HCEC 1CT (cell line): ENCODE measurements around the gene PLCL2.
"Not testable (repeated sequence)": the region's sequence is repeated elsewhere in the genome, so short reads cannot be mapped to it uniquely, and the experiment has no call there.

Experiments
- DNase-seq: peaks from one replicate; pipeline ENCODE4 v3.0.0-alpha.2; 2017

Gene PLCL2

DNA sequence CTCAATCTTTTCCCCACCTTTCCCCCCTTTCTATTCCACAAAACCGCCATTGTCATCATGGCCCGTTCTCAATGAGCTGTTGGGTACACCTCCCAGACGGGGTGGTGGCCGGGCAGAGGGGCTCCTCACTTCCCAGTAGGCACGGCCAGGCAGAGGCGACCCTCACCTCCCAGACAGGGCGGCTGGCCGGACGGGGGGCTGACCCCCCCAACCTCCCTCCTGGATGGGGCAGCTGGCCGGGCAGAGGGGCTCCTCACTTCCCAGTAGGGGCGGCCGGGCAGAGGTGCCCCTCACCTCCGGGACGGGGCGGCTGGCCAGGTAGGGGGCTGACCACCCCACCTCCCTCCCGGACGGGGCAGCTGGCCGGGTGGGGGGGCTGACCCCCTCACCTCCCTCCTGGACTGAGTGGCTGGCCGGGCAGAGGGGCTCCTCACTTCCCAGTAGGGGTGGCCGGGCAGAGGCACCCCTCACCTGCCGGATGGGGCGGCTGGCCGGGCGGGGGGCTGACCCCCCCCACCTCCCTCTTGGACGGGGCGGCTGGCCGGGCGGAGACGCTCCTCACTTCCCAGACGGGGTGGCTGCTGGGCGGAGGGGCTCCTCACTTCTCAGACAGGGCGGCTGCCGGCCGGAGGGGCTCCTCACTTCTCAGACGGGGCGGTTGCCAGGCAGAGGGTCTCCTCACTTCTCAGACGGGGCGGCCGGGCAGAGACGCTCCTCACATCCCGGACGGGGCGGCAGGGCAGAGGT, 95.2 kb downstream of the PLCL2 start:
- DNase-seq = not testable (repeated sequence)

DNA sequence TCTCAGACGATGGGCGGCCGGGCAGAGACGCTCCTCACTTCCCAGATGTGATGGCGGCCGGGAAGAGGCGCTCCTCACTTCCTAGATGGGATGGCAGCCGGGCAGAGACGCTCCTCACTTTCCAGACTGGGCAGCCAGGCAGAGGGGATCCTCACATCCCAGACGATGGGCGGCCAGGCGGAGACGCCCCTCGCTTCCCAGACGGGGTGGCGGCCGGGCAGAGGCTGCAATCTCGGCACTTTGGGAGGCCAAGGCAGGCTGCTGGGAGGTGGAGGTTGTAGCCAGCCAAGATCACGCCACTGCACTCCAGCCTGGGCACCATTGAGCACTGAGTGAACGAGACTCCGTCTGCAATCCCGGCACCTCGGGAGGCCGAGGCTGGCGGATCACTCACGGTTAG, 95.8 kb downstream of the PLCL2 start:
- DNase-seq = not testable (repeated sequence)

DNA sequence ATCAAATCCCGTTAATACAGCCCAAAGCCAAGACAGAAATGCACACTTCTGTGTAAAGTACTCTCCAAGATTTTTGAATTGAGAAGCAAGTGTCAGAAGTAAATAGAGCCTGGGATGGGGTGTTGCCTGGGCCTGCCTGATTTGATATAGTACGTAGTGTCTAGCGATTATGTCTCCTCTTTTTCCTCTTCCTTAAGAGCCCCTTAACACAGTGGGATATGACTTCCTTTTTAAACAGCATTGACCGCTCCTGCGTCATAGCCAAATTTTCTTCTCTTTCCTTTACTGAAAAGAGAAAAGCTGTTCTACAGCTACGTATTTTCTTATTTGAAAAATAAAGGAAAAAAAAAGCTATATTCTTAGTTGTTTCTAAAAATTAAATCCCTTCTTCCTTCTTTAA, 97.7 kb downstream of the PLCL2 start:
- no peak for DNase-seq

DNA sequence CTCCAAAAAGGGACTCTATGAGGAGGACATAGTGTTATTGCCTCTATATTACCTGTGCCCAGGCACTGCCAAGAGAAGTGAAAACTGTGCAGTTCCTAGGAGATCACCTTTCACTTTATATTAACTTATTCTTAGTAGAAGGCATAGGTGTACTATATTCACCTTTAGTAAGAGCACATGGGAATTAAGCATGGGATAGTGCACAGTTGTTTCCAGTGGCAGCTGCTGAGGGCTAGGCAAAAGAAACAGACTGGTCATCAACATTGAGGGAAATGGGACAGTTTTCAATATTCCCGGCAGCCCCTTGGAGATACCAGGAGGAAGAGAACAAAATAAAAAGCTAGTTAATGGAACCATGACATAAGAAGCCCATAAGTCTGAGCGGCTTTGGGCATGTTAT, 100.9 kb downstream of the PLCL2 start:
- DNase-seq = no peak

DNA sequence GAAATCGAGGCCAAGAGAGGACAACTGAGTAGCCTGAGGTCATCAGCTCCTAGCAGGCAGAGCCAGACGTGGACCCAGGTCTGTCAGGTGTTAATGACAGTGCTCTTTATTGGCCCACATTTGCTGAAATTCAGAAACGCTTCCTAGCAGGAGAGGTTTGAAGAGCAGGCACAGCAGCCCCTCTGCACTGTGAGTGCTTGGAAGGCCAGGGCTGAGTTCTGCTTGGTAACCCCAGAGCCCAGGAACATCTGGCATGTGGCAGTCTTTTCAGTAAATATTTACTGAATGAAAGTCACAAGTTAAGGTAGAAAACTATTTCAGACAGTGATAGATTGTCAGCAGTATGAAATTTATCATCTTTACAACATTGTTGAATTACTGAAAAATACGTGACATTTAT, 102.4 kb downstream of the PLCL2 start:
- DNase-seq = no peak

DNA sequence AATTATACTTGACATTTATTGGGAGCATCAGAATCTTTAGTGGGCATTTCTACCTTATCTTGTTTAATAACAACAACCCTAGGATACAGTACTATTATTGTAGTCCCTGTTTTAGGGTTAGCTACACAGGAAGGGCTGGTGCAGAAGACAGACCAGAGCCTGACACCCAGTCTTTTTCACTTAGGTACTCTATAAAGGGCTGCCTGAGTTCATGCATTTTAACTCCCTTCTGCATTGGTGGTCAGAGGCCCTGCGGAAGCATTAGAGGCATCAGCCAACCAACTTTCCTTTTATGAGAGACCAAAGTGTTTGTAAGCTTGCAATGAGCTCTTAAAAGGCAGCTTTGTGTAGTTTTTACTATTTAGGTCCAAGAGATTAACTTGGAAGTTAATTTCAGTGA, 105.4 kb downstream of the PLCL2 start:
- no peak for DNase-seq

DNA sequence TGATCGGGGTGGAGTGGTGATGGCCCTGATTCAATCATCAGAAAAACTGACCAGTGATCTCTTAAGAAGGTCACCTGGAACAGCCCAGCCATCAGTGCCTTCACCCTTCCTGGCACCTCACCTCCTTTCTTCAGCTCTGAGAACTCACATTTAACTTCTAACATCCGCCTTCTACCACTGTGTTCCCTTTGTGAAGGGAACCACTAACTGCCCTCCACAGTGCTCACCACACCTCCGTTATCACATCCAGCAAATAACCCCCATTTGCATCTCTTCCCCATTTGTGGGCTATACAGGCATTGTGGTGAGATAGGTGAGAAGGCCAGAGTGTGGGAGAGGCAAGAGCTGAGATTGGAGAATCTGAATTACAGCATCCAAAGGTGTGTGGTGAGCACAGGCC, 107.4 kb downstream of the PLCL2 start:
- no peak for DNase-seq

DNA sequence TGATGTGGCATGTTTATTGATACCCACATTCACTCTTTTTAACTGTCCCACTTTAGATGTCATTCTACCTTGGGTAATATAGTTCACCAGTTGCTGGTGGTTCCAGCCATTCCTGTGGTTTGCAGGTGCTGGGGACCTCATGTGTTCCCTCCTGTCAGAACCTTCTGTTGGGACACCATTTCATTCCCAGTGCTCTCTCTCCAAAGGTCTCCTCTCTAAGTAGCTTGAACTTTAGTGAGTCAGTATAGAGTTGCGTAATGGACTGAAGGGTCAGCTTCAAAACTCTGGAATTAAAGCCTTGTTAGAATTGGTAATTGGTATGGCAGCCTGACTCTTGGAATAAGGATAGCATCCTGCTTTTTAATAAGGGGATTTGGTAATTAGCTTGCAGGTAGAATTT, 108.5 kb downstream of the PLCL2 start:
- DNase-seq = peak; percentile 75

DNA sequence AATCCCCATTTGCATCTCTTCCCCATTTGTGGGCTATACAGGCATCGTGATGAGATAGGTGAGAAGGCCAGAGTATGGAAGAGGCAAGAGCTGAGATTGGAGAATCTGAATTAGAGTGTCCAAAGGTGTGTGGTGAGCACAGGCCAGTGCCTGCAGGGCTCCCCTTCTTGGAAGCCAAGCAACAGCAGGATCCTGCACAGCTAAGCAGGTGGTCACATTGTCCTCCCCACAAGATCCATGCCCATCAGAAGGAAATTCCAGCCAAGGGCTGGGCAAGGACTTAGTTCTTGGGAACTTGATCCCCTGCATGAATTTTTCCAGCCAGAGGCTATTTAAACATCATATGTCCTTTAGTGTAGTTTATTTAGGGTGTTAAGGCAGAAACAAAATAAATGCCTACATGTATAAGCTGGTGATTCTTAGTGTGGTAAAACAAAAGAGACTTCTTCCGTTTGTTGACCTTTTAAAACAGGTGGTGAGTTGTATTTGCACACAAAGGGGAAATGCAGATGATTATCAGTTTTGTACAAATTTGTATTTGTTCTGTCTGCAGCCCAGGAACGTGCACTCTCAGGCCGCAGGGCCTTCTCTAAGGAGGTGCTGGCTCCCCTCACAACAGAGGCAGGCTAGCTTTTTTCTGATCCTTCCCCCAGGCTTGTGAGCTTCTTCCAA, 110.2 kb downstream of the PLCL2 start:
- no peak for DNase-seq

DNA sequence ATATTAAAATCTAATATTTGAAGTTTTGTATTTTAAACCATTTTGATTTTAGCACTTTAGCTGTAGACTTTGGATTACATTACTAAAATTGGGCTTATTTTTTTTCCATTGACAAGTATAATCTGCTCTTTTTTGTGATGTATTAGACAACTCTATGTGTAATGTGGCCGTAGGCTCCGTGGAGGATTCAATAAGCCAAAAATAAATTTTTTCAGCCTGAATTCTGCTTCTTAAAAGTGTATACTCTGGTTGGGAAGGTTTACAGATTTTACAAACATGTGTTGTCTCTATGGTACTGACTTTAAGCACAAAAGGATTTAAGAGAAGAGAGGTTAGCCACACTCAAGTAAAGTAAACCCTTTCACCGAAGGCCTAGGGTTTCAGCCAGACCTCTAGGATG, 110.8 kb downstream of the PLCL2 start:
- DNase-seq = no peak

DNA sequence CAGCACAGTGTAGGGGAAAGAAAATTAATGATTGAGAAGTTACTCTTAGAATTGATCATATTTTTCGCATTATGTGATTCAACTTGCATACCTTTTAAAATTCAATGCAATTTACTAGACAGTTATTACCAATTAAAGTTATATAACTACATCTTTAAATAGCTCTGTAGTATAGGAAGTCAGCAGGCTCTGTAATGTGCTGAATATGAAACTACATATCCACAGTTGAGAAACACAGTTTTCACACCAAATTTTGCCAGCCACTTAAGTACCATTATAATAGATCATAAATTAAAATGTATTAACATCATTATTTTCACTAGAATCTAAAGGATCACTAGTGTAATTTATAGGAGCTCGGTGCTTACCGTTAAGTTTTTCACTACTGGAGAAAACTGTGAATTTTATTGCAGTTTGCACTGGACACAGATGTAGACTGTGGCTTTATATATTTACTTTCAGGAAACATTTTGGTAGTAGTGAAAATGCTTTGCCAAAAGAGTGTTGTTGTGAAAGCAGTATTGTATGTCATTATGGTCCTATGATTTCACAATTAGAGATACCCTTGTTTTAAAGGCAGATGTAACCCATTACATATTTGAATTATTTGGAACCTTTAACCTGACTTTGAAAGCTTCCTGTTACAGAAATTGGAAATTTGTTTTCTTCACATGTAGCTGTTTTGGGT, 113.6 kb downstream of the PLCL2 start:
- DNase-seq = no peak

DNA sequence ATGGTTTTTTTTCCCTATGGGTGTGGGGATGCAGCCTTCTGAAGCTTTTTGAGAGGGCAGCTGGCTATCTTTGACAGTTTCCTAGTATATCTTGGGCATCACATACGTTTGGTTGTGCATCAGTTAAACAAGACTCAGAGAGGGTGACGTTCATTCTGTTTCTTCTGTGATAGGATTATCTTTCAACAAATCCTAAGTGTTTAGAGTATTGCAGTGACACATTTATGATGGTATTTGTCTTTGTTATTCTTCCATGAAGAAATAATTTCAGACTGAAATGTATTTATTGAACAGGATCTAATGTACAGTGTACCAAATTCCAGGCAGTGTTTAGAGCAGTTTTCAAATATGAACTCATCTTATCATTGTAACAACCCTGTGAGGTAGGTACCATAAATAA, 114.4 kb downstream of the PLCL2 start:
- no peak for DNase-seq

DNA sequence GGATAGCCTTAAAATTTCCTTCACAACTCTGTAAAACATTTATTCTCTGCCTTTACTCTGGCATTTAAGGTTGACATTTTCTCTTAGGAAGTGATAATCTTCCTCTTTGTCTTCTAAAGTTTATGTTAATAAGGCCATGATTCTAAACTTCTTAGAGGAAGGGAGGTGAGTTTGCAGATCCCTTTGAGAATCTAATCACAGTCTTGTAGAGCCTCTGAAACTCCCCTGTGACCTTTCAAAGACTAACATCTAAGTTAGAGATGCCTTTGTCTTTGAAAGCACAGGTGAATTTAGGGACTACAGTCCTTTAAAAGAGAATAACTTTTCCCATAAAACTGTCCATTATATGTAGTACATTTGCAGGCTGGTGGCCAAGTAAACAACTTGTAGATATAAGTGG, 115.1 kb downstream of the PLCL2 start:
- no peak for DNase-seq

DNA sequence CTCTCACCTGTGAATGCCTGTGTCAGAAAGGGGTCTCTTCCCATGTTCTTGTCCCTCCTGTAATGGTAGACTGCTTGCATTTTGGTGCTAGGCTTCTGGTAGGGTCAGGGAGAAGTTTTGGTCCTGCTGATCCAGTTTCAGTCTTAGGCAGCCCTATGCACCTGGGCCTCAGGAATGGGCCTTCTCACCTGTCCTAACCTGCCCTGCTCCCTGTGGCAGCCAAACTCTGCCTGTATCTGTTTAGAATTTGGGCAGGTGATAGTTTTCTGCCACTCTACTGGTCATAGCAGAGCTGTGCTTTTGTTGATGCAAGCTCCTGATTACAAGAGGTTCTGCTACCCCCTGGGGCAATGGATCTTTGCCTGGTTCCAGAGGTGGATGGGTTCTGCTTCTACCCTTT, 118.7 kb downstream of the PLCL2 start:
- DNase-seq = no peak

DNA sequence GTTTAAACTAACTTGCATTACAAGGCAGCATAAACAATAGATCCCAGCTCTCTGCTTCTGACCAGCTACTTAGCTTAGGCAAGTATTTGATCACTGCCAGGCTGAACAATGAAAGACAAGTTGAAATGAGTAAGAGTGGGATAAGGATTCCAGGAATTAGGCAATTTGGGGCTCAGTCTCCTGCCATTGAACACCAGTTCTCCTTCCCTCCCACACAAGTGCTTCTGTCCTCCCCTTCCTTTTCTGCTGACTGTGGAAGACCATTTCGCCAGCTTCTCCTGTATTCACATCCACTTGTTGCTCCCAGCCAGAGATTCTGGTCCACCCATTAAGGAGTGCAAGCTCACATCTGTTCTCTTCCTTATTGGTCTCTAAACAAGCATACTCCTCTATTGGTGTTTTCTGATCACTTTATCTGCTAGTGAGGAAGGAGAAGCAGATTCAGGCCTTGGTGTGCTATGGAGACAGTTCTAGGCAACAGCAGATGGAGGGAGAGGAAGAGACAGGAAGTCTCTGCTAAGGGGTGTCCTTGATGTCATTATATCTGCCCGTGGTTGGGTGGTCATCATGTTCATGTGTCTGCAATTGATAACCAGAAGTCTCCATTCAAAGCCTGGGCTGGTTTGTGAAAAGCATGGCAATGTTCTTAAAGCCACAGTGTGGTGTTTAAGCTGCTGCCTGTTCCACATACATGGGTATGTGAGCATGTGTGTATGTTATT, 121.5 kb downstream of the PLCL2 start:
- no peak for DNase-seq

DNA sequence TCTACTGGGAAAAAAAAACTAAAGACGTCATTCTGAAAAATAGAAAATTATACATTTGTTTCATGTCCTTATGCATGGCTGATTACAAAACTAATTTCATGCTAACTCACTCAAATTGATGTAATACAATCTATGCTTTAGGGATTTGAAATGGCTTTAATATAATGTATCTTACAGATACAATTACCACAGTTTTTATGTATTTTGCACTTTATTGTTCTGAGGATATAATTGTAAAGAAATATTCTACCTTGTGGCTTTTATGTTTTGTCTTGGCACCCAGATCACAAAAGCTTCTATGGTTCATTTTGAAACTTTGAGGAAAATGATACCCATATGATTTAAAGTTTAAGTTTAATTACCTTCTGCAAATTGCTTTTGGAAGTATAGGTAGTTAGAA, 122.5 kb downstream of the PLCL2 start:
- no peak for DNase-seq

DNA sequence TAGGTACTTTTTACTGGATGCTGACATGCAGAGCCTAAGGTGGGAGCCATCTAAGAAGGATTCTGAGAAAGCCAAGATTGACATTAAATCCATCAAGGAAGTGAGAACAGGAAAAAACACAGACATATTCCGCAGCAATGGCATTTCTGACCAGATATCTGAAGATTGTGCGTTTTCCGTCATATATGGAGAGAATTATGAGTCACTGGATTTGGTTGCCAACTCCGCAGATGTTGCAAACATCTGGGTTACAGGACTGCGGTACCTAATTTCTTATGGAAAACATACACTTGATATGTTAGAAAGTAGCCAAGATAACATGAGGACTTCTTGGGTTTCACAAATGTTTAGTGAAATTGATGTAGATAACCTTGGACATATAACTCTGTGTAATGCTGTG, 125.1 kb downstream of the PLCL2 start:
- no peak for DNase-seq

DNA sequence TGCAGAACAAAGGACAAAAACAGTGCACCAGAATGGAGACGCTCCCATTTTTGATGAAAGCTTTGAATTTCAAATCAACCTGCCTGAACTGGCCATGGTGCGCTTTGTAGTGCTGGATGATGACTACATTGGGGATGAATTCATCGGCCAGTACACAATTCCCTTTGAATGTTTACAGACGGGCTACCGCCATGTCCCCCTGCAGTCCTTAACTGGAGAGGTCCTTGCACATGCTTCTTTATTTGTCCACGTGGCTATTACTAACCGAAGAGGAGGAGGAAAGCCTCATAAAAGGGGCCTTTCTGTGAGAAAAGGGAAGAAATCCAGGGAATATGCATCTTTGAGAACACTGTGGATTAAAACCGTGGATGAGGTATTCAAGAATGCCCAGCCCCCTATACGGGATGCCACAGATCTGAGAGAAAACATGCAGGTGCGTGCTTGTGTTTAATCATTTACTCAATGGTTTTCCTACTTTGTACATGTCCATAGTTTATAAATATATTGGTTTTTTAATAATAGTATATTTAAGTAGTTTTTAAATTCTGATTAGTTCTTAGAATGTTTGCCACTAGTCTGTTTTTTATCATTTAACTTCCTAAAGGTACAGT, 127.1 kb downstream of the PLCL2 start:
- DNase-seq = no peak

DNA sequence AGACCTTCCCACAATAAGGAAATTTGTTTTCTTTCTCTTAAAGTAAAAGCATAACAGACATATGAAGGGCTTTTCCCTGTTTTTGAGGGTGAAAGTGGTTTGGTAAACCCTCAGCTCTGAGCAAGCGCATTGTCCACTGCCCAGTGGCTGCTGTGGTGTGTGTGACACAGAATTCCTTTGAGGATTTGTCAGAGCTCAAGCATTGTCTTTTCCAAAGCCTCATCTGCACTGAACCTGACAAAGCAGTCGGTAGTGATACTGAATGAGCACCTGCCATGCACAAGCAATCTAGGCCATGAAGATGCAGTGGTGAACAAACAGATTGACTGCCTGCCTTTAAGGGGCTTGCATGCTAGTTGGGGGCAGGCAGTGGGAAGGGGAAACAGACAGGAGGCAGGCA, 128.3 kb downstream of the PLCL2 start:
- no peak for DNase-seq

DNA sequence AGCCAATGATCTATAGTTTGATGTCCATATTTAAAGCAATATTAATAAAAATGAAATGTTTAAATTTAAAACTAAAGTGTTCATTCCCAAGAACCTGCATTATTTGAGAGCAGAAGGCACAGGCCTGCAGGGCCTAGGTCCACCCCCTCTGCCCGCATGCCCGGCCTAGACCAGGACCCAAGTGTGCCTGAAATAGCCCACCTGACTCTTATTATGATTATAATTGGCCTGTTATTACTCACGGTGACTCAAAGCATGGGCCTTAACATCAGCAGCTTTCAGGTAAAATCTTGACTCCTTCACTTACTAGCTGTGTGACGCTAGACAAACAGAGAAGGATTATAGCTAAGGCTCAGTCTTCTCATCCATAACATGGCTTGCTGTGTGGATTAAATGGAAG, 128.8 kb downstream of the PLCL2 start:
- DNase-seq = no peak

DNA sequence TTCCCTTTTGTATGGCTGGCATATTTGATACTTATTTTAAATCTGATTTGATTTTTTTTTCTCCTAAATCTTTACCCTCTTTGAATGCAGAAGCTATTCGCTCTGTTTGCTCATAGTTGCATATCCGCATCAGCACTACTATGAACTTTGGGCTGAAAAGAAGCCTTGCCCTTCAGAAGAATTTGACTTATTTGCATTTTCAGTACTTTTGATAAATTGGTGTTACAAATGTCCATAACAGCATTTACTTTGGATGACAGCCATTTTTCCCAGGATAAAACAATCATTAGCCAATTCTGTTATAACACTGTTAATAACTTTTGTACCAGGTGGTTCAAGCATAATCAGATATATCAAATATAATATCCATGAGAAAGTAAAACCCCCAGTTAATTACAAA, 129.5 kb downstream of the PLCL2 start:
- DNase-seq = no peak

DNA sequence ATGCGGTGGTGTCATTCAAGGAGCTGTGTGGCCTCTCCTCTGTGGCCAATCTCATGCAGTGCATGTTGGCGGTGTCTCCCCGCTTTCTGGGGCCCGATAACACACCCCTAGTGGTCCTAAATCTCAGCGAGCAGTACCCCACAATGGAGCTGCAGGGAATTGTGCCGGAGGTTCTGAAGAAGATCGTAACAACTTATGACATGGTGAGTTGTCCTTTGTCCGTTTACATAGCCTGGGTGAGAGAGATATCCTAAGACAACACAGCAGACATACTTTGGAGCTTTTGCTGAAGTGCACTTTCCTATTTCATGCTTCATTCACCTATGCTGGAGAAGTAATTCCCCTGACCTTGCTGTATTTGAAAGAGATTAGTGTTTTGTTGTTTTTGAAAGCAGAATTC, 130.0 kb downstream of the PLCL2 start:
- DNase-seq = no peak

DNA sequence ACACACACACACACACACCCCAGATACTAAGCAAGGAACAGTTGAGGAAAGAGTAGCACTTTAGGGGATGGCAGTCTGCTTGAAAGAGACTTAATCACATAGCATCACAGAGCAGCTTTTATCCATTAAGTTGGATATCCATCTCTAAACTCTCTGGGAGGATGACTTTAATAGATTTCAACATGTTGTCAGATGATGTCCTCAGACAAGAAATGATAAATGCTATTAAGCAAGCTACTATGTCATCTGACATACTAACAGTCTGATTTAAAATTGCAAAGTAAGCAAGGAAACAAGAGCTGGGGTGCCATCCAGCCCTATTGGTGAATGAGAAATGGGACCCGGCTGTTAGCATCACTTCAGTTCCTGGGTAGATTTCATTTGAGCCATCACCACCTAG, 136.9 kb downstream of the PLCL2 start:
- no peak for DNase-seq
